HEK293T (cell line): ENCODE data around the gene AHR.

Experiments
- CTCF ChIA-PET: fragments of 350-600 bp; formaldehyde crosslinking; extraction: SDS; loops from one replicate; lab custom pipeline; 2021; ENCODE audit warnings: antibody characterized with exemption, inconsistent platforms; lab: Yijun Ruan, JAX
- POLR2A ChIA-PET: fragments of 350-600 bp; formaldehyde crosslinking; extraction: SDS; loops from one replicate; lab custom pipeline; 2020; ENCODE audit warnings: antibody characterized with exemption, inconsistent platforms; lab: Yijun Ruan, JAX
- DNase-seq: peaks from one replicate; pipeline ENCODE4 v3.0.0; 2012; ENCODE audit warnings: mixed read lengths; ENCODE audit errors: extremely low spot score
- ARNT ChIP-seq: fragments of 450-650 bp; IDR thresholded peaks from 2 replicates; pipeline ENCODE4 v1.6.1; 2017; ENCODE audit warnings: mild to moderate bottlenecking
- BHLHE40 ChIP-seq: fragments of 450-650 bp; IDR thresholded peaks from 2 replicates; pipeline ENCODE4 v1.6.1; 2016; ENCODE audit warnings: mild to moderate bottlenecking, moderate library complexity, borderline replicate concordance
- CTBP1 ChIP-seq: fragments of 450-650 bp; IDR thresholded peaks from 2 replicates; pipeline ENCODE4 v1.6.1; 2016; ENCODE audit warnings: borderline replicate concordance
- ELF4 ChIP-seq: fragments of 450-650 bp; IDR thresholded peaks from 2 replicates; pipeline ENCODE4 v1.6.1; 2017; ENCODE audit warnings: antibody characterized with exemption
- FOXA1 ChIP-seq: fragments of 450-650 bp; IDR thresholded peaks from 2 replicates; pipeline ENCODE4 v1.6.1; 2016; ENCODE audit warnings: mild to moderate bottlenecking
- FOXK2 ChIP-seq: fragments of 450-650 bp; IDR thresholded peaks from 2 replicates; pipeline ENCODE4 v1.6.1; 2016; ENCODE audit warnings: mild to moderate bottlenecking
- FOXM1 ChIP-seq: fragments of 450-650 bp; IDR thresholded peaks from 2 replicates; pipeline ENCODE4 v1.6.1; 2017; ENCODE audit warnings: mild to moderate bottlenecking, borderline replicate concordance
- HDGF ChIP-seq: fragments of 450-650 bp; IDR thresholded peaks from 2 replicates; pipeline ENCODE4 v1.6.1; 2017; ENCODE audit warnings: antibody characterized with exemption, borderline replicate concordance
- L3MBTL2 ChIP-seq: fragments of 450-650 bp; conservative IDR thresholded peaks from 2 replicates; pipeline ENCODE4 v1.6.1; 2016; ENCODE audit warnings: mild to moderate bottlenecking
- LEF1 ChIP-seq: fragments of 450-650 bp; IDR thresholded peaks from 2 replicates; pipeline ENCODE4 v1.6.1; 2017; ENCODE audit warnings: mild to moderate bottlenecking, borderline replicate concordance
- NFRKB ChIP-seq: fragments of 450-650 bp; IDR thresholded peaks from 2 replicates; pipeline ENCODE4 v1.6.1; 2016; ENCODE audit warnings: mild to moderate bottlenecking, moderate library complexity
- PKNOX1 ChIP-seq: fragments of 450-650 bp; IDR thresholded peaks from 2 replicates; pipeline ENCODE4 v1.6.1; 2016
- SP1 ChIP-seq: fragments of 450-650 bp; IDR thresholded peaks from 2 replicates; pipeline ENCODE4 v1.6.1; 2017
- SUZ12 ChIP-seq: fragments of 450-650 bp; IDR thresholded peaks from 2 replicates; pipeline ENCODE4 v1.6.1; 2016; ENCODE audit warnings: mild to moderate bottlenecking
- TARDBP ChIP-seq: fragments of 450-650 bp; IDR thresholded peaks from 2 replicates; pipeline ENCODE4 v1.6.1; 2016
- ZNF384 ChIP-seq: fragments of 450-650 bp; IDR thresholded peaks from 2 replicates; pipeline ENCODE4 v1.6.1; 2016

Gene AHR

DNA sequence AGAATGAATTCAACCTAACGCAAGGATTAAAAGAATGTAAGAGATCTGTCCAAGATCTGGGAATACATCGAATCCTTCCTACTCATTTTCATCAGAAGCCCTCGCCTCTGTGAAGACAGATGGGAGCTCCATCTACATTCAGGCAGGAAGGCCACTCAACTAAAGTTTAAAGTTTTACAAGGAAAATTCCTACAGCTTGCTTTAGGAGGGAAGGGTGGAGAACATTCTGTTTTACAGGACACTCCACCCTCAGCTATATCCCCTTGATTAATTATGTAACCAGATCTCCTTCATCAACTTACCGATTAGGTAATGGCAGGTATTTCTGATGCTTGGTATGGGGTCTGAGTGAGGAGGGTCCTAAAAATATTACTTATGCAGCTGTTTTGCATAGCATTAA lies 5.6 kb upstream of the AHR start:
- TF ChIP-seq FOXK2 (no peak), FOXM1 (no peak), L3MBTL2 (no peak), SUZ12 (no peak), HDGF (no peak), PKNOX1 (no peak), LEF1 (no peak), ARNT (no peak), FOXA1 (no peak), NFRKB (no peak), SP1 (no peak), ZNF384 (no peak), CTBP1 (no peak), TARDBP (no peak), BHLHE40 (no peak), ELF4 (no peak)
- CTCF ChIA-PET = no interaction called here
- POLR2A ChIA-PET = no interaction called here
- no peak for DNase-seq

DNA sequence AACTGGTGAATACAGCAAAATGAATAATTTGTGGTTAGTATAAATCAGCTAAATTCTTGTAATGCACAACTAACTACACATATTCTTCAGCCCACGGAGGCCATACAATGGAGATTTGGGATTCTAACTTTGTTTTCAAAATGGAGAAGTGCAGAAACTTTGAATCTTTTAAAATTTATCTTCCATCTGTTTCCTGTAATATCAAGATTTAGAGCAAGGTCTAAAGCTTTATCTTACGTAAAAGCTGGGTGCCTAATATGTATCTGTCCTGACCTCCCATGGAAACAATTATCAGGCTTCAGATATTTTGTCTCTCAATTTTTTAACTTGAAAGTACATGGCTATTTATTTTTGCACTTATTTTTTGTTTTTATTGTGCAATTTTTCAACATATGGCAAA lies 5.0 kb upstream of the AHR start:
- TF ChIP-seq FOXA1 (no peak), SUZ12 (no peak), ZNF384 (no peak), ELF4 (no peak), CTBP1 (no peak)
- CTCF ChIA-PET = no interaction called here
- POLR2A ChIA-PET = no interaction called here
- no peak for DNase-seq

GRCh38 chr7:17297243-17297642 lies 1.2 kb upstream of the AHR start:
- TF ChIP-seq SUZ12 (no peak), FOXK2 (no peak), ELF4 (no peak), FOXA1 (no peak), SP1 (no peak), TARDBP (no peak), NFRKB (no peak), PKNOX1 (no peak), HDGF (no peak), LEF1 (no peak), BHLHE40 (no peak), L3MBTL2 (no peak), CTBP1 (no peak), ARNT (no peak)
- ChIA-PET POLR2A (no interaction called here), CTCF (no interaction called here)
- DNase-seq = no peak

- no peak for TF ChIP-seq FOXM1
- no peak for TF ChIP-seq ARNT
- TF ChIP-seq HDGF = no peak
- no peak; the same call in 1 of the 2 replicates for TF ChIP-seq L3MBTL2
- TF ChIP-seq LEF1 = no peak
- no peak for TF ChIP-seq ZNF384
- no peak for TF ChIP-seq TARDBP
- ChIA-PET POLR2A (interaction anchor here (1.0 kb wide), 2 partner anchors 309 to 718 kb away, joined by 3 read pairs; no protein-coding TSS in a partner anchor), CTCF (interaction anchor here (0.6 kb wide), 1 partner anchor 414 kb away, joined by 3 read pairs; no protein-coding TSS in a partner anchor)
- peak; percentile 33 for DNase-seq
Measured at GRCh38 chr7:17298840-17299482, 509 bp downstream of the AHR start.

DNA sequence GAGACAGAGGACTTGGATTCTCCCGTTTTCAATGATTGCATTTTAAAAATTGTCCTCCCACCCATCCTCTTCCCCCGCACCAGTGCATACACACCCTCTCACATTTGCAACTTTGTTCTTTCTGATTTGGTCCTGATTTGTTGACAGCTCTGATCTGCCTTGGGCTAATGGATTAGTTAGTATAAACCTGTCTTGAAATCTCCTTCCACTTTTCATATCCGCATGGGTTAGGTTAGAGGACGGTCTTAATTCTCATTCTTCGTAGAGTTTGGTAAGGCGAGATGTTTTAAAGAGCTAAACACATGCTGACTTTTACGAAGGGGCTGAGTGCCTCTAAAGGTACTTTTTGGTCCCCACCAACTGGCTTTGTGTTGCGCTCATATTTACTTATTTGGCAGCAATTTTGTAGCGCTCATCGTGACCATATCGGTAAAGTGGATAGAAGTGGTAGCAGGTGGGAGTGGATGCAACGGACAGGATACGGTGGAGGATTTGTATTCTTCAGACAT lies 1.1 kb downstream of the AHR start:
- CTCF ChIA-PET = no interaction called here
- no peak for TF ChIP-seq LEF1
- no peak for TF ChIP-seq ARNT
- TF ChIP-seq TARDBP = no peak
- TF ChIP-seq HDGF = no peak
- TF ChIP-seq ZNF384 = no peak
- TF ChIP-seq SUZ12 = no peak
- TF ChIP-seq BHLHE40 = no peak
- TF ChIP-seq NFRKB = no peak
- TF ChIP-seq FOXA1 = no peak
- TF ChIP-seq CTBP1 = no peak
- no peak for TF ChIP-seq ELF4
- TF ChIP-seq L3MBTL2 = no peak; the same call in 1 of the 2 replicates
- no peak for TF ChIP-seq FOXM1
- no peak for TF ChIP-seq PKNOX1
- TF ChIP-seq SP1 = no peak
- no peak for TF ChIP-seq FOXK2
- no peak for DNase-seq
- POLR2A ChIA-PET = no interaction called here

DNA sequence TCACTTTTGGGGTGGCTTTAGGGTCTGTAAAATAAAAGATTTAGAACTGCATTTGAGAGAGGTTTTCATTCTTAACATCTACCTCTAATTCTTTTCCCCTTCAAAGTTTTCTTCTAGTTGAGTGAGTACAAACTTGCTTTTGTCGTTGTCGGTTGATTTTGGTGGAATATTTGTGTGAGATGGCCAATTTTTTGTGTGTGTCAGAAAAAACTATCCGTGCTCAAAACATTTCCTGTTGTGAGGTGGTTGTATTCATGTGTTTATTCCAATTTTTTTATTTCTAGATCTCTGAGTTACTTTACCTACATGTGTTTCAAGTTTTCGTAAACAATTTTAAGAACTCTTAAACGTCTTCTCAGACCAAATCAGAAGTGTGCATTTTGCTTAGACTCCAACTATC lies 1.6 kb downstream of the AHR start:
- POLR2A ChIA-PET = no interaction called here
- no peak for DNase-seq
- no peak for TF ChIP-seq ELF4
- TF ChIP-seq BHLHE40 = no peak
- TF ChIP-seq CTBP1 = no peak
- no peak for TF ChIP-seq ZNF384
- TF ChIP-seq LEF1 = no peak
- TF ChIP-seq SP1 = no peak
- TF ChIP-seq ARNT = no peak
- no peak for TF ChIP-seq TARDBP
- TF ChIP-seq FOXA1 = no peak
- TF ChIP-seq SUZ12 = no peak
- no peak for TF ChIP-seq FOXK2
- CTCF ChIA-PET = no interaction called here
